Pancreas (tissue), 10 donors: Measurements from ENCODE around the gene MYO1E. TPM values are rescaled to one million over a fixed set of nuclear protein-coding genes. Genes with fewer than 3 reads are reported as not detected.

Experiments used
- ATAC-seq, 4 donors: fragments of 200-7000 bp; cut with Tn5 transposase; one replicate each; pipeline versions ENCODE4 v1.8.0 to v1.9.1; 2020; ENCODE audit warnings: mild to moderate bottlenecking in 4 of 4, moderate library complexity in 4 of 4
- DNase-seq, 6 donors: peaks; one replicate each; pipeline ENCODE4 v3.0.0-alpha.2; 2020
- FAIRE-seq: peaks from 2 replicates; lab custom pipeline; 2012; peaks lifted over from hg19 to GRCh38; lab: Jason Lieb, UNC
- H3K27ac ChIP-seq, 4 donors: fragments of 200-600 bp; sonication (generic); 1 replicate in 3 of 4; 2 replicates in 1 of 4; pipeline versions ENCODE4 v1.5.0 to v1.8.0; 2020
- H3K27me3 ChIP-seq, 4 donors: fragments of 200-600 bp; one replicate each; pipeline ENCODE4 v1.8.0; 2021
- H3K36me3 ChIP-seq, 3 donors: fragments of 200-600 bp; sonication (generic) in 1 of 3; one replicate each; pipeline versions ENCODE4 v1.5.0 to v1.8.0; 2020 to 2021
- H3K4me1 ChIP-seq, 3 donors: fragments of 200-600 bp; one replicate each; pipeline ENCODE4 v1.8.0; 2021
- H3K4me3 ChIP-seq, 4 donors: fragments of 200-600 bp; sonication (generic) in 2 of 4; one replicate each; pipeline versions ENCODE4 v1.5.0 to v1.8.0; 2020 to 2021
- H3K9me3 ChIP-seq, 4 donors: fragments of 200-600 bp; one replicate each; pipeline ENCODE4 v1.8.0; 2021
- CTCF ChIP-seq, 4 donors: fragments of 200-600 bp; sonication (generic) in 3 of 4; IDR thresholded peaks; one replicate each; pipeline versions ENCODE4 v1.5.0 to v1.8.0; 2021; ENCODE audit warnings: antibody characterized with exemption in 4 of 4
- WGBS, 2 donors: extraction: QIAGEN DNeasy Blood & Tissue Kit; methylation state at CpG; one replicate each; pipeline ENCODE4 v1.1.7; 2013; 5-methylcytosine and 5-hydroxymethylcytosine counted together
- intact Hi-C, 3 donors: fragments of 100-400 bp; cut with DNase I; formaldehyde crosslinking; loops; one replicate each; pipeline versions ENCODE4 v1.11.1 to v1.14.2; 2022
- polyA plus RNA-seq, 2 donors: library from polyadenylated mRNA; stranded (reverse); fragments of 200-250 nt; gene quantifications; one replicate each; pipeline ENCODE4 v1.2.3, GENCODE V29; 2013
- total RNA-seq, 6 donors: library from RNA; stranded (reverse); fragmentation: NEBNext Ultra II Directional in 4 of 6; extraction: Animal tissue kit (Norgen Biotek cat#: 25700) in 4 of 6; gene quantifications; one replicate each; pipeline versions ENCODE4 v1.2.1 to v1.2.4, GENCODE V29; 2021 to 2023
- donor health status: healthy with polysubstance abuse.
- donor health status: DM: no; HTN: no; CAD: no; lungs with moderate emphysema.
- donor health status: DM: no; HTN: no; CAD: no.
- donor health status: control.
- donor health status: control.
- donor health status: Bipolar disorder and iron deficiency.
- donor health status: DM: yes; HTN: yes; CAD: no.
- donor health status: DM: no; HTN: no; CAD: no.
- donor health status: DM: no; HTN: no; CAD: no.
- donor health status: DM: yes; HTN: yes; CAD: no.

MYO1E gene
- total and polyA plus RNA-seq, 8 donors = 7.8 to 81.1 (median 25.6) TPM

- Histone ChIP-seq H3K9me3 (no peaks in the 10 kb centered on the region), H3K27me3 (no peaks in the 10 kb centered on the region), H3K4me1 (no peaks in the 10 kb centered on the region), H3K4me3 (no peak overlapping the region), H3K27ac (no peak overlapping the region), H3K36me3 (no peaks in the 10 kb centered on the region)
- TF ChIP-seq CTCF (IDR thresholded peaks at IDR 0.05) = no peak
- no peak for DNase-seq
- intact Hi-C loops = no loop called here
- no peak for ATAC-seq
- 95 to 97% methylated on average over 7 of the region's 7 CpGs for WGBS, 2 donors
- no peak for FAIRE-seq
Observed at GRCh38 chr15:59262316-59262715, 110.4 kb downstream of the MYO1E start.

GRCh38 chr15:59260090-59260489 lies 112.6 kb downstream of the MYO1E start:
- no peak for TF ChIP-seq CTCF (IDR thresholded peaks at IDR 0.05)
- H3K4me3 ChIP-seq = no peak overlapping the region

GRCh38 chr15:59259137-59259943 lies 113.3 kb downstream of the MYO1E start:
- FAIRE-seq (no peak), DNase-seq (no peak), ATAC-seq (no peak)
- peaks cover 0 to 7% (median 0%) of the 10 kb centered on the region in 3 donors for H3K4me1 ChIP-seq
- WGBS, 2 donors = 89 to 96% methylated on average over 5 of the region's 5 CpGs
- no peaks in the 10 kb centered on the region for H3K27me3 ChIP-seq
- no peaks in the 10 kb centered on the region for H3K36me3 ChIP-seq
- no peak overlapping the region for H3K4me3 ChIP-seq
- no peaks in the 10 kb centered on the region for H3K9me3 ChIP-seq
- TF ChIP-seq CTCF (IDR thresholded peaks at IDR 0.05) = no peak
- no peak overlapping the region for H3K27ac ChIP-seq
- intact Hi-C loops = no loop called here

More at GRCh38 chr15:59260090-59260489, 112.6 kb downstream of the MYO1E start:
- Histone ChIP-seq H3K27me3 (no peaks in the 10 kb centered on the region), H3K9me3 (no peaks in the 10 kb centered on the region), H3K27ac (no peak overlapping the region), H3K36me3 (no peaks in the 10 kb centered on the region), H3K4me1 (peaks cover 0 to 7% (median 0%) of the 10 kb centered on the region in 3 donors)
- ATAC-seq (no peak), DNase-seq (no peak), FAIRE-seq (no peak)
- intact Hi-C loops = no loop called here
- 89 to 94% methylated on average over 6 of the region's 6 CpGs for WGBS, 2 donors

GRCh38 chr15:59258317-59258716 lies 114.4 kb downstream of the MYO1E start:
- no peak overlapping the region for H3K4me3 ChIP-seq
- ATAC-seq = no peak
- H3K9me3 ChIP-seq = no peaks in the 10 kb centered on the region
- no peaks in the 10 kb centered on the region for H3K27me3 ChIP-seq
- no peak overlapping the region for H3K27ac ChIP-seq
- DNase-seq = no peak
- no peaks in the 10 kb centered on the region for H3K36me3 ChIP-seq
- peaks cover 0 to 7% (median 0%) of the 10 kb centered on the region in 3 donors for H3K4me1 ChIP-seq
- TF ChIP-seq CTCF (IDR thresholded peaks at IDR 0.05) = no peak
- no peak for FAIRE-seq
- 70 to 71% methylated on average over 4 of the region's 4 CpGs for WGBS, 2 donors
- intact Hi-C loops = no loop called here

GRCh38 chr15:59257140-59257539 lies 115.5 kb downstream of the MYO1E start:
- WGBS, 2 donors = 72 to 74% methylated on average over 4 of the region's 4 CpGs

More at GRCh38 chr15:59257140-59257539, 115.5 kb downstream of the MYO1E start:
- TF ChIP-seq CTCF (IDR thresholded peaks at IDR 0.05) = no peak
- ATAC-seq (no peak), FAIRE-seq (no peak), DNase-seq (no peak)
- H3K9me3 ChIP-seq = no peaks in the 10 kb centered on the region
- no peak overlapping the region for H3K4me3 ChIP-seq
- H3K4me1 ChIP-seq = peaks cover 0 to 7% (median 0%) of the 10 kb centered on the region in 3 donors
- no peak overlapping the region for H3K27ac ChIP-seq
- H3K36me3 ChIP-seq = no peaks in the 10 kb centered on the region
- no peaks in the 10 kb centered on the region for H3K27me3 ChIP-seq
- intact Hi-C loops = no loop called here
